HL-60 (cell line): ENCODE results near the gene SPTAN1.

Source experiments
- POLR2AphosphoS5 ChIP-seq: IDR thresholded peaks from 2 replicates; pipeline ENCODE4 v1.6.1; 2012; ENCODE audit warnings: low read depth
- SPI1 ChIP-seq: IDR thresholded peaks from 2 replicates; pipeline ENCODE4 v1.6.1; 2012; ENCODE audit warnings: low read depth, mild to moderate bottlenecking, borderline replicate concordance
- TF ChIP-seq, protein P1 (sequence below): IDR thresholded peaks from one replicate; pipeline ENCODE4 v1.5.1; 2011; ENCODE audit warnings: low read length, control low read depth, inconsistent platforms; ENCODE audit not compliant: insufficient read depth
- TF ChIP-seq, protein P2 (sequence below): IDR thresholded peaks from 2 replicates; pipeline ENCODE4 v1.6.1; 2012; ENCODE audit warnings: low read depth; ENCODE audit not compliant: insufficient replicate concordance

DNA sequence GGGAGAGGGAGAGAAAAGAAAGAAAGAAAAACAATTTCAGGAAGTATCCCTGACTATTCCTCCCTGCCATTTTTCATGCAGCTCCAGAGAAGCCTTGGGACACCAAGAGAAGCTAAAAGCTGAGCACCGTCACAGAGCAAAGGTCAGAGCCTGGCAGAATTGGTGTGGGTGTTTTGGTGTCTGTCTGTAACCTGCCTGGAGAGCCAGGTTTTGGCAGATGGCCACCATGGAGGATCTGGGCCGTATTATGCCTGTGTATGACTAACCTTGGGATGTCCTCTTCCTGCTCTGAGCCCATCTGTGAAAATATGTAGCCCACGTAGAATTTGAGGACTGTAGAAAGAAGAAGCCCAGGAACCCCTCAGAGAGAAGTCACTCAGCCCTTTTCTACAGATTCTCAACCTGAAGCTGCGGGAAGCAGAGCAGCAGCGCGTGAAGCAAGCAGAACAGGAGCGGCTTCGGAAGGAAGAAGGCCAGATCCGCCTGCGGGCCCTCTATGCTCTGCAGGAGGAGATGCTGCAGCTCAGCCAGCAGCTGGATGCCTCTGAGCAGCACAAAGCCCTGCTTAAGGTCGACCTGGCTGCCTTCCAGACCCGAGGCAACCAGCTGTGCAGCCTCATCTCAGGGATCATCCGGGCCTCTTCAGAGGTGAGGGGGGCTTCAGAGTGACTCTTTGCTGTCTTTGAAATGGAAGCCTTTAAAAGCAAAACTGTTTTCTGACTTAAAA lies 29.0 kb upstream of the SPTAN1 start:
- TF ChIP-seq, protein P1, sequence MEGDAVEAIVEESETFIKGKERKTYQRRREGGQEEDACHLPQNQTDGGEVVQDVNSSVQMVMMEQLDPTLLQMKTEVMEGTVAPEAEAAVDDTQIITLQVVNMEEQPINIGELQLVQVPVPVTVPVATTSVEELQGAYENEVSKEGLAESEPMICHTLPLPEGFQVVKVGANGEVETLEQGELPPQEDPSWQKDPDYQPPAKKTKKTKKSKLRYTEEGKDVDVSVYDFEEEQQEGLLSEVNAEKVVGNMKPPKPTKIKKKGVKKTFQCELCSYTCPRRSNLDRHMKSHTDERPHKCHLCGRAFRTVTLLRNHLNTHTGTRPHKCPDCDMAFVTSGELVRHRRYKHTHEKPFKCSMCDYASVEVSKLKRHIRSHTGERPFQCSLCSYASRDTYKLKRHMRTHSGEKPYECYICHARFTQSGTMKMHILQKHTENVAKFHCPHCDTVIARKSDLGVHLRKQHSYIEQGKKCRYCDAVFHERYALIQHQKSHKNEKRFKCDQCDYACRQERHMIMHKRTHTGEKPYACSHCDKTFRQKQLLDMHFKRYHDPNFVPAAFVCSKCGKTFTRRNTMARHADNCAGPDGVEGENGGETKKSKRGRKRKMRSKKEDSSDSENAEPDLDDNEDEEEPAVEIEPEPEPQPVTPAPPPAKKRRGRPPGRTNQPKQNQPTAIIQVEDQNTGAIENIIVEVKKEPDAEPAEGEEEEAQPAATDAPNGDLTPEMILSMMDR, result no peak
- no peak for TF ChIP-seq SPI1
- TF ChIP-seq POLR2AphosphoS5, result no peak
- TF ChIP-seq, protein P2, sequence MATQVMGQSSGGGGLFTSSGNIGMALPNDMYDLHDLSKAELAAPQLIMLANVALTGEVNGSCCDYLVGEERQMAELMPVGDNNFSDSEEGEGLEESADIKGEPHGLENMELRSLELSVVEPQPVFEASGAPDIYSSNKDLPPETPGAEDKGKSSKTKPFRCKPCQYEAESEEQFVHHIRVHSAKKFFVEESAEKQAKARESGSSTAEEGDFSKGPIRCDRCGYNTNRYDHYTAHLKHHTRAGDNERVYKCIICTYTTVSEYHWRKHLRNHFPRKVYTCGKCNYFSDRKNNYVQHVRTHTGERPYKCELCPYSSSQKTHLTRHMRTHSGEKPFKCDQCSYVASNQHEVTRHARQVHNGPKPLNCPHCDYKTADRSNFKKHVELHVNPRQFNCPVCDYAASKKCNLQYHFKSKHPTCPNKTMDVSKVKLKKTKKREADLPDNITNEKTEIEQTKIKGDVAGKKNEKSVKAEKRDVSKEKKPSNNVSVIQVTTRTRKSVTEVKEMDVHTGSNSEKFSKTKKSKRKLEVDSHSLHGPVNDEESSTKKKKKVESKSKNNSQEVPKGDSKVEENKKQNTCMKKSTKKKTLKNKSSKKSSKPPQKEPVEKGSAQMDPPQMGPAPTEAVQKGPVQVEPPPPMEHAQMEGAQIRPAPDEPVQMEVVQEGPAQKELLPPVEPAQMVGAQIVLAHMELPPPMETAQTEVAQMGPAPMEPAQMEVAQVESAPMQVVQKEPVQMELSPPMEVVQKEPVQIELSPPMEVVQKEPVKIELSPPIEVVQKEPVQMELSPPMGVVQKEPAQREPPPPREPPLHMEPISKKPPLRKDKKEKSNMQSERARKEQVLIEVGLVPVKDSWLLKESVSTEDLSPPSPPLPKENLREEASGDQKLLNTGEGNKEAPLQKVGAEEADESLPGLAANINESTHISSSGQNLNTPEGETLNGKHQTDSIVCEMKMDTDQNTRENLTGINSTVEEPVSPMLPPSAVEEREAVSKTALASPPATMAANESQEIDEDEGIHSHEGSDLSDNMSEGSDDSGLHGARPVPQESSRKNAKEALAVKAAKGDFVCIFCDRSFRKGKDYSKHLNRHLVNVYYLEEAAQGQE, result no peak
